LNCAP (cell line): Measurements from ENCODE around the gene PEBP1.

Experiments
- CTCF ChIP-seq: fragments of 450-650 bp; IDR thresholded peaks from 2 replicates; pipeline ENCODE4 v1.5.1; 2017; ENCODE audit warnings: mild to moderate bottlenecking

PEBP1 gene

GRCh38 chr12:118135788-118136558 lies at the start of gene PEBP1:
Gene PEBP1 (plus strand): TSS chr12:118136124. CDS start chr12:118136210, 86 bp downstream.
- no peak for TF ChIP-seq CTCF

GRCh38 chr12:118089782-118090181 lies 46.1 kb upstream of the PEBP1 start:
- no peak for TF ChIP-seq CTCF

- no peak for TF ChIP-seq CTCF
Measured at GRCh38 chr12:118094039-118094438, 41.9 kb upstream of the PEBP1 start.

GRCh38 chr12:118098401-118098800 lies 37.5 kb upstream of the PEBP1 start:
- no peak for TF ChIP-seq CTCF

GRCh38 chr12:118098911-118099671 lies 36.8 kb upstream of the PEBP1 start:
- TF ChIP-seq CTCF, result no peak

- TF ChIP-seq CTCF, result no peak
Measured at GRCh38 chr12:118101051-118101450, 34.9 kb upstream of the PEBP1 start.

- TF ChIP-seq CTCF, result no peak
Measured at GRCh38 chr12:118102070-118102469, 33.9 kb upstream of the PEBP1 start.
